Stimulated activated naive CD8-positive, alpha-beta T cell treated with anti-CD3 and anti-CD28 coated beads, Interleukin-15, Interleukin-2, amounts not matched to agents 100 U/mL and 50 U/mL, for 24 hours (primary cell): ENCODE results near the gene DOC2A.
"Not testable (repeated sequence)": the region's sequence is repeated elsewhere in the genome, so short reads cannot be mapped to it uniquely, and the experiment has no call there.

Source experiments
- ATAC-seq: fragments of 150-1000 bp; cut with Tn5 transposase; one replicate; pipeline ENCODE4 v1.10.0; 2021
- DNase-seq: peaks from one replicate; pipeline ENCODE4 v3.0.0; 2021

DOC2A gene

DNA sequence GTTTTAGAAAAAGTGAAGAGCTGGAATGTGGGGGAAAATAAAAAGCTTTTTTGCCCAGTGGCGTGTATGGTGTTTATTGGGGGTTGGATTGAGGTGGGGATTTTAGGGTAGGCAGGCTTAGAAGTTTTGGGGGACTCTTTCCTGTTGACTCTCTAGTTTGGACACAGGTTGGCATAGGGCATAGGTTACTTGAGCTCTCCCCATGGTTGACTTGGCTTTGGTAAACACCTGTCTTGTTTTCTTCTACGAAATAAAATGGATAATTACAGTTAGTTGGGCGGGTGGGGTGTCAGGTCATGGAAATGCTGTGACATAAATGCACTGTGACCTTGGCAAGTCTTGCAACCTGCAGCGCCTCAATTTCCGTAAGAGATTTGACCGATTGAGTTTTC, 37.8 kb downstream of the DOC2A start:
- DNase-seq (no peak), ATAC-seq (no peak)

DNA sequence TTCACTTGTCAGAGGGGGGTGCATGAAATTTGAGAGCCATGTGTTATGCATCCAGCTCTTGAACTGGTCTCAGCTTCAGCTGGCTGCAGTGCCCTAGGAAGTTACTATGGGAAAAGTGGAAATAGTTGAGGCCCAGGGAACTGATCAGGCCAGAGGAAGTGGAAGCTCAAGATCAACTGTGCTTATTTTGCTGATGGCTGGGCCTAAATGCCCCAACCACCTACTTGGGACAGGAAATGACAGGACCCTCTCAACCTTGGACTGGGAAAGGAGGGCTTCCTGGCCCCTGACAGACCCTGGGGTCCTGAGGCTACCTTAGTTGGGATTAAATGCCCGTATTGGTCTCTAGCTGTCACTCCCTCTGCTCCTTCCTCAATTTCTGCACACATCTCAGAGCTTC, 38.3 kb downstream of the DOC2A start:
- DNase-seq (no peak), ATAC-seq (no peak)

DNA sequence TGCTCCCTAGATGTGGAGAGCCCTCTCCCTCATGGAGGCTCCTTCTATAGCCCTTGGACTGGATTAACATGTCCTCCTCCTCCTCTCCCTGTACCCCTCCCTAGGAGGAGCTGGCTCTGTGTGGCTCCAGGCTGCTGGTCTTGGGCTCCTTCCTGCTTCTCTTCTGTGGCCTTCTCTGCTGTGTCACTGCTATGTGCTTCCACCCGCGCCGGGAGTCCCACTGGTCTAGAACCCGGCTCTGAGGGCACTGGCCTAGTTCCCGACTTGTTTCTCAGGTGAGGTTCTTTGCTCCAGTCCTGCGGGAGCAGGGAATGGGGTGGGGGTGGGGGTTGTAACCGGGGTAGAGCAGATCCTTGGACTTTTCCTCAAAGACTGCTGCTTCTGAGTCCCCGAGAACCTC, 39.5 kb downstream of the DOC2A start:
- ATAC-seq: no peak
- DNase-seq: no peak

DNA sequence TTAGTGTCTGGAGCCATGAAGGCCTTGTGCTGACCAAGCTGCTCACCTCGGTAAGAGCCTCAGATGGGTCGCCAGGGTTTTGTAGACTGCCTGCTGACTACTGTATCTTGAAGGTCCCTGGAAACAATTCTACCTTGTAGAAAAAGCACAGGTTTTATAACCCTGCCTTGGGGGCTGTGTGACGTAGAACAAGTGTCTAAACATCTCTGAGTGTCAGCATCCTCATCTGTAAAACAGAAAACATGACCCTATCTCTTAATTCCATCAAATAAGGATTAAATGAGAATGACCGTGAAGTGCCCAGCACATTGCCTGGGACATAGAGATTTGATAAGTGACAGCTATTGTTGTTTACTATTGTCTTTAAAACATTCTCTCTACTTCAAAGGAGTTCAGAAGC, 42.6 kb downstream of the DOC2A start:
- ATAC-seq: no peak
- no peak for DNase-seq

DNA sequence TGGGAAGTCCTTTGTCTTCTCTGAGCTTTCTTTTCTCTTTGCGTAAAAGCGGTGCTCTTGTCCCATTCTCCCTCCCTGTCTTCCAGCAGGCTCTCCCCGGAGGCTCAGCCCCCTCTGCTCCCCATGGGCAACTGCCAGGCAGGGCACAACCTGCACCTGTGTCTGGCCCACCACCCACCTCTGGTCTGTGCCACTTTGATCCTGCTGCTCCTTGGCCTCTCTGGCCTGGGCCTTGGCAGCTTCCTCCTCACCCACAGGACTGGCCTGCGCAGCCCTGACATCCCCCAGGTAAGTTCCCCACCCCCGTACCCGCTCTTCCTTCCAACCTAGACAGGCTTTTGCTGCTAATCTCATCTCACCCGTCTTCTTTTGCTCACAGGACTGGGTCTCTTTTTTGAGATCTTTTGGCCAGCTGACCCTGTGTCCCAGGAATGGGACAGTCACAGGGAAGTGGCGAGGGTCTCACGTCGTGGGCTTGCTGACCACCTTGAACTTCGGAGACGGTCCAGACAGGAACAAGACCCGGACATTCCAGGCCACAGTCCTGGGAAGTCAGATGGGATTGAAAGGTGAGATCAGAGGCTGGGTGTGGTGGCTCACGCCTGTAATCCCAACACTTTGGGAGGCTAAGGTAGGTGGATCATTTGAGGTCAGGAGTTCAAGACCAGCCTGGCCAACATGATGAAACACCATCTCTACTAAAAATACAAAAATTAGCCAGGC, 47.6 kb downstream of the DOC2A start:
- no peak for ATAC-seq
- no peak for DNase-seq

DNA sequence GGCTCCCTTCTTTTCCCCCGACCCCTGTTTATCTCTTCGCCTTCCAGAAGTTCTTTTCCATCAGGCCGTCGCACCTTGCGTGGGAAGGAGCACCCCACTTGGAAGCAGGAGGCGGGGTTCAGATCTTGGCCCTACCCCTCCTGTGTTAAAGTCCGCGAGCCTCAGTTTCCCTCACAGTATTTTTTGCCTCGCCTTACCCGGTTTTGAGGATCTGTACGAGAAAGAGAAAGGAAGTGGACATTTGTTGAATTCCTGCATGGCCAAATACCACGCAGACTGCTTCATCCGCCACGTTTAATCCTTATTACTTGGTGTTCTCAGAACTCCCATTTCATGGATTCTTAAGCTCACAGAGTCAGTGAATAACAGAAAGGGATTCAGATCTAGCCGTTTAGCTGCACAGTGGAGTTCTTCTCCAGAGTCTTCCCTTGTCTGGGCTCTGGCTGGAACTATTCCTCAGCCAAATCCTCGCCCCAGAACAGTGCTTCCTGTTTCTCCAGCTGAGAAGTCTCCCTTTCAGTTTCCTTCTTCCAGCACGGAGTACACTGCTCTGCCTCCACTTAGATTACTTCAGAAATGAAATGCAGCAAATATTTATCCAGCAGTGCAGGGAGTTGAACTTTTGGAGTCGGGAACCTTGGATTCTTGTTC, 48.4 kb downstream of the DOC2A start:
- DNase-seq (no peak), ATAC-seq (no peak)

DNA sequence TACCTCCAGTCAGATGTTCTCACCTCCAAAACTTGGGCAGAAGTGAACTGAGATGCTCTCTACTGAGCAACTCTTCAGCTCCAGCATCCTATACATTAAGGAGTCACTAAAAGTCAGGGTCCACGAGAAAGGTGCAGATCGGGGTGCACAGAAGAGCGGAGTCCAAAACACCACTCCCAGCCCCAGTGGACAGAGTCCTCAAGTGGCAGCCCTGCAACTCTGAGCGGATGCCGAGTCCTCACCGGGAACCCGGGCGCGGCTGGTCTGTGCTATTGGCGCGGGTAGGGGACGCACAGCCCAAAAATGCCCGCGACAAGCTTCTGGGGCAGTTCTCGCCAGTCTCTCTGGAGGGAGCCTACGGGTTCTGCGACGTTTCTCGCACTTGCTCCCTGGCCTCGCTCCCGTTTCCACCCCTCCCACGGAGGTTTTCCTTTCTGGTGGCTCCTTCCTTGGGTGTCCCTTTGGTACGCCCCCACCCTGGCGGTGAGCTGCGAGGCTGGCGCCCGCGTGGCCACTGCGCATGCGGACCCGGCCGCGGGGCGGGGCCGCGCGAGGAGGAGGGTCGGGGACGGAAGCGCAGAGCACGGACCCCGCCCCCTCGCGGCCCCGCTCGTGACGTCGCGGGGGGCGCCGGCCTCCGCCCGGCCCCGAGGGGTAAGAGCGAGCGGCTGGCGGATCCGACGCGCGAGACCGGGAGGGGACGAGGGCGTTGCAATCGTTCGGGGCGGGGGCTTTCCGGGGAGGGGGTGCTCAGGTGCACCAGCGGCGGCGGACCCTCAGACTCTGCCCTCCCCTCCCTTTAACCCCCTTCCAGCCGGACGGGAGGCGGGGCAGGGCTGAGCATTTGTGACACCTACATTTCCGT, 49.1 kb downstream of the DOC2A start, which contains the start of gene TMEM219:
Gene TMEM219, plus strand, starts transcription at position 601 of the 865 bp plus-strand sequence. CDS start 1,065 bp downstream, outside the sequence.
- DNase-seq (peak; percentile 95), ATAC-seq (peak; percentile 96)

DNA sequence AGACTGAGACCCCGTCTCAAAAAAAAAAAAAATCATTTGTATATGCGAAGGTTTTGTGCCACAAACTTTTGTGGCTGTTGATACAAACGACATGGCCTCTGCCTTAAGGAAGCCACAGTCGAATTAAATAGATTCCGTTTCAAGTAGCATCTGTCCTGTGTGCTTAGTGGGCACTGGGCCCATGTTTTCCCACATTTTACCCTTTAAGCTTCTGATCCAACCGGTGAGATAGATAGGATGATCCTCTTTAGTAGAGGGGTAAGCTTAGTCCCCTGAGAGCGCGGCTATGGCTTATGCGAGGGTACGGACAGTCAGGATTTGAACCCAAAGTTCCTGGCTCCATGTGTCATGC, 49.7 kb downstream of the DOC2A start:
- ATAC-seq: no peak
- DNase-seq: no peak

DNA sequence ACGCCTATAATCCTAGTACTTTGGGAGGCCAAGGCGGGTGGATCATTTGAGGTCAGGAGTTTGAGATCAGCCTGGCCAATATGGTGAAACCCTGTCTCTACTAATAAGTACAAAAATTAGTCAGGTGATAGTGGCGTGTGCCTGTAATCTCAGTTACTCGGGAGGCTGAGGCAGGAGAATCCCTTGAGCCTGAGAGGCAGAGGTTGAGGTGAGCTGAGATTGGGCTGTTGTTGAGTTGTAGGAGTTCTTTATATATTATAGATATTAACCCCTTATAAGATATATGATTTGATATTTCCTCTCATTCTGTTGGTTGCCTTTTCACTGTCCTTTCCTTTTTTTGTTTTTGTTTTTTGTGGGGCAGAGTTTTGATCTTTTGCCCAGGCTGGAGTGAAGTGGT, 51.0 kb downstream of the DOC2A start:
- not testable (repeated sequence) for ATAC-seq, DNase-seq

DNA sequence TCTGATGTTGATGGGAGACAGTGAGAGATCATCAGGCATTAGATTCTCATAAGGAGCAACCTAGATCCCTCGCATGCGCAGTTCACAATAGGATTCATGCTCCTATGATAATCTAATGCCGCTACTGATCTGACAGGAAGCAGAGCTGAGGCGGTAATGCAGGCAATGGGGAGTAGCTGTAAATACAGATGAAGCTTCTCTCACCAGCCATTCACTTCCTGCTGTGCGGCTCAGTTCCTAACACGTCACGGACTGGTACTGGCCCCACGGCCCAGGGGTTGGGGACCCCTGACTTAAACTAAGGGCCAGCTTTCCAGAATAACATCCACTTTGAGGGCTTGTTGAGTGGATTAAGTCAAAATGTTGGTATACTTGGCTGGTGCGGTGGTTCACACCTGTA, 51.5 kb downstream of the DOC2A start:
- ATAC-seq (no peak), DNase-seq (no peak)

DNA sequence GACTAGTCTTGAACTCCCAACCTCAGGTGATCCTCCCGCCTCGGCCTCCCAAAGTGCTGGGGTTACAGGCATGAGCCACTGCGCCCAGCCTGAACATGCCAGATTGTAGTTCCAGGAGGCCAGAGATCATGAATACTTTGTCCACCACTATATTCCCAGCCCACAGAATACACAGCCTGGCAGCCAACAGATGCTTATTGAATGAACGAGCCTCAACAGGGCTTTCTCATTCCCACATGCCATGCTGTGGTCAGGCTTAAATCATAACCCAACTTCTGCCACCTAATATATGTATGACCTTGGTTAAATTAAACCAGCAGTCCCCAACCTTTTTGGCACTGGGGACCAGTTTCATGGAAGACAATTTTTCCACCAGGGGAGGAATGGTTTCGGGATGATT, 52.1 kb downstream of the DOC2A start:
- DNase-seq (no peak), ATAC-seq (no peak)
